Tibial nerve (tissue), 4 donors: ENCODE measurements around the gene GUCA2B.

Source experiments
- EP300 ChIP-seq, 2 donors: sonication (generic); formaldehyde crosslinking; IDR thresholded peaks; one replicate each; pipeline ENCODE4 v1.6.1; 2017; ENCODE audit warnings: antibody characterized with exemption in 2 of 2, mild to moderate bottlenecking in 1 of 2
- POLR2A ChIP-seq, 2 donors: fragments of 450-650 bp; IDR thresholded peaks; one replicate each; pipeline ENCODE4 v1.6.1; 2017; ENCODE audit warnings: antibody characterized with exemption in 2 of 2, mild to moderate bottlenecking in 2 of 2, moderate library complexity in 2 of 2
- TF ChIP-seq, protein P1 (sequence below), 5 experiments: fragments of 200-600 bp in 3 of 5; fragments of 450-650 bp in 2 of 5; sonication (generic) in 3 of 5; IDR thresholded peaks; one replicate each; pipeline ENCODE4 v1.5.1; 2016 to 2019; ENCODE audit warnings: antibody characterized with exemption in 5 of 5, mild to moderate bottlenecking in 3 of 5, moderate library complexity in 2 of 5

DNA sequence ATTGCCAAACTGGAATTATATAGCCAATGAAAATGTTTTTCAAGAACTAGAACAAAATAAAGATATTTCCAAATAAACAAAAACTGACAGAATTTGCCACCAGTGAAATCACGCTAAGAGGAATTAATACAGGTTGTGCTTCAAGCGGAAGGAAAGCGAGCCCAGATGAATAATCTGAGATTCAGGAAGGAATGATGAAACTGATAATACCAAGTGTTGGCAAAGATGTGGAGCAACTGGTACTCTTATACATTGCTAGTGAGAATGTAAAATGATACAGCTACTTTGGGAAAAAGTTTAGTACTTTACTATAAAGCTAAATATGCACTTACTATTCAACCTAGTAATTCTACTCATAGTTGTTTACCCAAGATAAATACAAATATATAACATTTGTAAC is 30.8 kb upstream of the GUCA2B start:
- TF ChIP-seq EP300 (IDR thresholded peaks at IDR 0.05), result no peak
- no peak for TF ChIP-seq POLR2A (IDR thresholded peaks at IDR 0.05)
- TF ChIP-seq, protein P1, sequence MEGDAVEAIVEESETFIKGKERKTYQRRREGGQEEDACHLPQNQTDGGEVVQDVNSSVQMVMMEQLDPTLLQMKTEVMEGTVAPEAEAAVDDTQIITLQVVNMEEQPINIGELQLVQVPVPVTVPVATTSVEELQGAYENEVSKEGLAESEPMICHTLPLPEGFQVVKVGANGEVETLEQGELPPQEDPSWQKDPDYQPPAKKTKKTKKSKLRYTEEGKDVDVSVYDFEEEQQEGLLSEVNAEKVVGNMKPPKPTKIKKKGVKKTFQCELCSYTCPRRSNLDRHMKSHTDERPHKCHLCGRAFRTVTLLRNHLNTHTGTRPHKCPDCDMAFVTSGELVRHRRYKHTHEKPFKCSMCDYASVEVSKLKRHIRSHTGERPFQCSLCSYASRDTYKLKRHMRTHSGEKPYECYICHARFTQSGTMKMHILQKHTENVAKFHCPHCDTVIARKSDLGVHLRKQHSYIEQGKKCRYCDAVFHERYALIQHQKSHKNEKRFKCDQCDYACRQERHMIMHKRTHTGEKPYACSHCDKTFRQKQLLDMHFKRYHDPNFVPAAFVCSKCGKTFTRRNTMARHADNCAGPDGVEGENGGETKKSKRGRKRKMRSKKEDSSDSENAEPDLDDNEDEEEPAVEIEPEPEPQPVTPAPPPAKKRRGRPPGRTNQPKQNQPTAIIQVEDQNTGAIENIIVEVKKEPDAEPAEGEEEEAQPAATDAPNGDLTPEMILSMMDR (IDR thresholded peaks at IDR 0.05), result no peak
